ENCODE results near the gene RFX3. TPM values are rescaled to one million over a fixed set of nuclear protein-coding genes. Genes with fewer than 3 reads are reported as not detected.

The RFX3 gene
- total and polyA plus RNA-seq, 2 donors (not counting 3 experiments of a cell fraction or from before 2014, with no cell fraction given): 4.8 to 10.5 TPM

DNA sequence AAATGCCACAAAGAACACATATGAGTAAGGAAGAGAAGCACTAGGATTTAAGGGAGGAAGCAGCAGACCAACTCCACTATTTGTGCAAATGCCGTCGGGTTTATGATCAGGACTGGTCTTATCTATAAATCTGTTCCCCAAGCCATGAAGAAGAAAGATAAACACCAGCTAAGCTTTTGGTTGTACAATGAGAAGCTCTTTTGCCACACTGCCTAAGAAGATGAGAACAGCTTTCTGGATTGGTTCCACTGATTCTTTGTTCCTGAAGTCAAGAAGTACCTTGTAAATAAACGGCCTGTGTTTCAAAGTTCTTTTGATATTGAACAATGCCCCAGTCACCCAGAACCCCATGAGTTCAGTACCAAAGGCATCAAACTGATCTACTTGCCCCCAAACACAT lies 93.9 kb downstream of the RFX3 start:
- no peak for FAIRE-seq
- intact Hi-C loops (cut with micrococcal nuclease) (no loop called here), dilution Hi-C loops (cut with MboI; ENCODE audit: extremely low pct_ligation_motif_present, low sequenced_read_pairs) (no loop called here)
- POLR2A ChIA-PET: no interaction called here
- no peaks in the 10 kb centered on the region for H3K9me3 ChIP-seq (replicated peaks; ENCODE audit: control insufficient read depth, insufficient read depth, low read length)
- TF ChIP-seq MYC (IDR thresholded peaks at IDR 0.05; ENCODE audit: low read depth, low read length) (no peak), POLR2A (IDR thresholded peaks at IDR 0.05; ENCODE audit: low read depth, low read length) (no peak), EZH2 (IDR thresholded peaks at IDR 0.05; ENCODE audit: borderline replicate concordance, low read depth, low read length, severe bottlenecking) (no peak), JUN (IDR thresholded peaks at IDR 0.05; ENCODE audit: borderline replicate concordance, insufficient read depth, insufficient read length, low read depth) (no peak), FOS (IDR thresholded peaks at IDR 0.05; ENCODE audit: borderline replicate concordance, insufficient read depth, low read length) (no peak), POLR2AphosphoS5 (IDR thresholded peaks at IDR 0.05; ENCODE audit: insufficient read depth, low read depth, low read length) (no peak), CTCF (IDR thresholded peaks at IDR 0.05; ENCODE audit: extremely low read depth in 1 of 2, insufficient read depth in 1 of 2, low read depth in 1 of 2, low read length in 2 of 2) (no peak), GATA2 (IDR thresholded peaks at IDR 0.05; ENCODE audit: insufficient read depth, insufficient read length, low read depth, low read length) (no peak)
- TF ChIP-seq, protein P1, sequence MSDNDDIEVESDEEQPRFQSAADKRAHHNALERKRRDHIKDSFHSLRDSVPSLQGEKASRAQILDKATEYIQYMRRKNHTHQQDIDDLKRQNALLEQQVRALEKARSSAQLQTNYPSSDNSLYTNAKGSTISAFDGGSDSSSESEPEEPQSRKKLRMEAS (IDR thresholded peaks at IDR 0.05; ENCODE audit: insufficient read depth, insufficient read length): no peak
- no peak overlapping the region for H3K4me3 ChIP-seq (replicated peaks in 1 of 3; ENCODE audit: insufficient read depth in 1 of 3, low read depth in 1 of 3, low read length in 3 of 3)
- DNase-seq (ENCODE audit: low read depth, low spot score): no peak
- H3K27ac ChIP-seq (ENCODE audit: insufficient read depth, low read depth, low read length): no peak overlapping the region
- no peaks in the 10 kb centered on the region for H4K20me1 ChIP-seq (replicated peaks; ENCODE audit: control insufficient read depth, extremely low read depth, insufficient read depth, low read length)
- no peaks in the 10 kb centered on the region for H3K36me3 ChIP-seq (ENCODE audit: control insufficient read depth in 2 of 2, extremely low read depth in 1 of 2, insufficient read depth in 2 of 2, low read length in 2 of 2)
- CTCF ChIA-PET: interaction anchor here (0.6 to 3.1 kb wide), 3 partner anchors 10 to 191 kb away, joined by 3 to 16 read pairs (median 13); no protein-coding TSS in a partner anchor
- BruUV-seq (replicated peaks): no TSS peak
- no peak overlapping the region for H3K9ac ChIP-seq (replicated peaks; ENCODE audit: extremely low read depth, insufficient read depth, low read length)
- no peaks in the 10 kb centered on the region for H3K27me3 ChIP-seq (ENCODE audit: control insufficient read depth in 2 of 2, insufficient read depth in 2 of 2, low read length in 2 of 2)
- no peaks in the 10 kb centered on the region for H3K79me2 ChIP-seq (ENCODE audit: control insufficient read depth, insufficient read depth, low read length)
- no peak overlapping the region for H3K4me2 ChIP-seq (ENCODE audit: insufficient read depth, low read length)
- no peak overlapping the region for H2AFZ ChIP-seq (ENCODE audit: low read depth, low read length)
- no peaks in the 10 kb centered on the region for H3K9me1 ChIP-seq (replicated peaks; ENCODE audit: control insufficient read depth, extremely low read depth, insufficient read depth, low read length)
- no peaks in the 10 kb centered on the region for H3K4me1 ChIP-seq (ENCODE audit: control insufficient read depth, extremely low read depth, insufficient read depth, low read length)
